Glutamatergic neuron (in vitro differentiated cells): Measurements from ENCODE around the gene TPCN2. TPM values are rescaled to one million over a fixed set of nuclear protein-coding genes. Genes with fewer than 3 reads are reported as not detected.

Experiments used
- DNase-seq: peaks from one replicate; pipeline ENCODE4 v3.0.0; 2022
- H3K27ac Mint-ChIP-seq: one replicate; pipeline ENCODE4 v1.8.0; 2020; ENCODE audit warnings: mild to moderate bottlenecking, mixed read lengths, inconsistent platforms; ENCODE audit not compliant: unreplicated experiment
- H3K27me3 Mint-ChIP-seq: one replicate; pipeline ENCODE4 v1.8.0; 2020; ENCODE audit warnings: mild to moderate bottlenecking, moderate library complexity, mixed read lengths, inconsistent platforms; ENCODE audit not compliant: unreplicated experiment
- H3K36me3 Mint-ChIP-seq: one replicate; pipeline ENCODE4 v1.8.0; 2020; ENCODE audit warnings: mild to moderate bottlenecking, mixed read lengths, inconsistent platforms; ENCODE audit not compliant: unreplicated experiment
- H3K4me1 Mint-ChIP-seq: one replicate; pipeline ENCODE4 v1.8.0; 2020; ENCODE audit warnings: mild to moderate bottlenecking, low read depth, mixed read lengths, inconsistent platforms; ENCODE audit not compliant: unreplicated experiment
- H3K4me3 Mint-ChIP-seq: one replicate; pipeline ENCODE4 v1.8.0; 2020; ENCODE audit warnings: mild to moderate bottlenecking, mixed read lengths, inconsistent platforms; ENCODE audit not compliant: unreplicated experiment
- H3K9me3 Mint-ChIP-seq: one replicate; pipeline ENCODE4 v1.8.0; 2020; ENCODE audit warnings: mild to moderate bottlenecking, moderate library complexity, mixed read lengths, inconsistent platforms; ENCODE audit not compliant: unreplicated experiment
- total RNA-seq: library from RNA; stranded (reverse); fragmentation: NEBNext Ultra II Directional; extraction: Animal tissue kit (Norgen Biotek cat#: 25700); gene quantifications from one replicate; pipeline ENCODE4 v1.2.1, GENCODE V29; 2021; ENCODE audit not compliant: unreplicated experiment
- TF ChIP-seq, protein P1 (sequence below): fragments of 200-600 bp; sonication (generic); IDR thresholded peaks from one replicate; pipeline ENCODE4 v1.5.0; 2021; ENCODE audit not compliant: partially characterized antibody, unreplicated experiment

TPCN2 gene
- total RNA-seq, 1 donor from 2014 or later: 17.2 TPM

DNA sequence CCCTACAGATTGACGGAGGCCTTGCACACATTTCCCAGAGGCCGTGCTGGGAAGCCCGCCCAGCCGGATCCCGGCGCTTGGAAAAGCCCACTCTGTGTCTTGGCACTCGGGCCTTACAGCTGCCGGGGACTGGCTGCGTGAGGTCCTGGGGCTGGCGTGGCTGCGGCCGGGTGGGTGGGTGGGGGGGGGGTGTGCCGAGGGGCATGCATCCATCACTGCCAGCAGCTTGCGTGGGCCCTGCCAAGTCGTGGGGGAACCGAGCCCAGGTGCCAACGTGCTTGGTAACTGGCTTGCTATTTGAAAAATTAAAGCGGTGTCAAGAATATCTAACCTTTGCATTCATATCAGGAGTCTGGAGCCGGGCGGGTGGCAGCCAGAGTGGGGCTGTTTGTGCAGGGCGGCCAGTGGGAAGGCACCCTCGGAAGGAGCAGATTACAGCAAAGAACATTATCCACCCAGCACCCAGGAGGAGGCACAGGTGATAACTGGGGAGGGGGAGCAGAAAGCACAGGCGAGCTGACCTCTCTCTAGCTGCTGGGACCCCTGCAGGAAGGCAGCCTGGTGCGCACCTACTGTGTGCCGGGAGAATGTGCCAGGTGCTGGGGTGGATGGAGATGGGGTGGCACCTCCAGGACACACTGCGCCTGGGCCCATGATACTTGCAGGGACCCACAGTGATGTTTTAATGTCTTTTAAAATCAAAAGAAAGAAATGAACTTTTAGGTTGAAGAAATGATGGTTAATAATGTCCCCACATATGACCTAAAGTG, 78.5 kb downstream of the TPCN2 start:
- Mint-ChIP-seq H3K27ac (no peak overlapping the region), H3K9me3 (peaks cover 5% of the 10 kb centered on the region), H3K4me3 (no peak overlapping the region), H3K36me3 (peaks cover 5% of the 10 kb centered on the region), H3K27me3 (peaks cover 4% of the 10 kb centered on the region), H3K4me1 (no peaks in the 10 kb centered on the region)
- DNase-seq: no peak
- TF ChIP-seq, protein P1, sequence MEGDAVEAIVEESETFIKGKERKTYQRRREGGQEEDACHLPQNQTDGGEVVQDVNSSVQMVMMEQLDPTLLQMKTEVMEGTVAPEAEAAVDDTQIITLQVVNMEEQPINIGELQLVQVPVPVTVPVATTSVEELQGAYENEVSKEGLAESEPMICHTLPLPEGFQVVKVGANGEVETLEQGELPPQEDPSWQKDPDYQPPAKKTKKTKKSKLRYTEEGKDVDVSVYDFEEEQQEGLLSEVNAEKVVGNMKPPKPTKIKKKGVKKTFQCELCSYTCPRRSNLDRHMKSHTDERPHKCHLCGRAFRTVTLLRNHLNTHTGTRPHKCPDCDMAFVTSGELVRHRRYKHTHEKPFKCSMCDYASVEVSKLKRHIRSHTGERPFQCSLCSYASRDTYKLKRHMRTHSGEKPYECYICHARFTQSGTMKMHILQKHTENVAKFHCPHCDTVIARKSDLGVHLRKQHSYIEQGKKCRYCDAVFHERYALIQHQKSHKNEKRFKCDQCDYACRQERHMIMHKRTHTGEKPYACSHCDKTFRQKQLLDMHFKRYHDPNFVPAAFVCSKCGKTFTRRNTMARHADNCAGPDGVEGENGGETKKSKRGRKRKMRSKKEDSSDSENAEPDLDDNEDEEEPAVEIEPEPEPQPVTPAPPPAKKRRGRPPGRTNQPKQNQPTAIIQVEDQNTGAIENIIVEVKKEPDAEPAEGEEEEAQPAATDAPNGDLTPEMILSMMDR: no peak

DNA sequence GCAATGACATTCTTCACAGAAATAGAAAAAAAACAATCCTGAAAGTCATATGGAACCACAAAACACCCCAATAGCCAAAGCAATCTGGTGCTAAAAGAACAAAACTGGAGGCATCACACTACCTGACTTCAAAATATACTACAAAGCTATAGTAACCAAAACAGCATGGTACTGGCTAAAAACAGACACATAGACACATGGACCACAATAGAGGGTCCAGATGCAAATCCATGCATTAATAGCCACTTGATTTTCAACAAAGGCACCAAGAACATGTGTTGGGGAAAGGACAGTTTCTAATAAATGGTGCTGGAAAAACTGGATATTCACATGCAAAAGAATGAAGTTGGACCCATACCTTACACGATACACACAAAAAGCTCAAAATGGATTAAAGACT, 79.2 kb downstream of the TPCN2 start:
- Mint-ChIP-seq H3K4me3 (no peak overlapping the region), H3K36me3 (peaks cover 5% of the 10 kb centered on the region), H3K4me1 (no peaks in the 10 kb centered on the region), H3K27ac (no peak overlapping the region), H3K9me3 (peaks cover 6% of the 10 kb centered on the region), H3K27me3 (peaks cover 4% of the 10 kb centered on the region)
- DNase-seq: no peak
- TF ChIP-seq, protein P1: no peak

DNA sequence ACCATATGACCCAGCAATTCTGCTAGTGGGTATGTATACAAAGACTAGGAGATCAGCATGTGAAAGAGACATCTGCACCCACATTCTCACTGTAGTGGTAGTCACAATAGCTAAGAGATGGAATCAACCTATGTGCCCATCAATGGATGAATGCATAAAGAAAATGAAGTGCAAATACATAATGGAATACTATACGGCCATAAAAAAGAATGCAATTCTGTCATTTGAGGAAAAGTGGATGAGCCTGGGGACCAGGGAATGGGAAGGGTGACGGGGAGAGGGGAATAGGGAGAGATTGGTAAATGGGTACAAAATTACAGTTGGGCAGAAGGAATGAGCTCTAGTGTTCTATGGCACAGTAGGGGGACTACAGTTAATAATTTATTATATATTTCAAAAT, 80.3 kb downstream of the TPCN2 start:
- no peak for DNase-seq
- Mint-ChIP-seq H3K4me1 (no peaks in the 10 kb centered on the region), H3K36me3 (peaks cover 12% of the 10 kb centered on the region), H3K4me3 (no peak overlapping the region), H3K27ac (no peak overlapping the region), H3K9me3 (peaks cover 12% of the 10 kb centered on the region), H3K27me3 (peaks cover 4% of the 10 kb centered on the region)
- TF ChIP-seq, protein P1: no peak

DNA sequence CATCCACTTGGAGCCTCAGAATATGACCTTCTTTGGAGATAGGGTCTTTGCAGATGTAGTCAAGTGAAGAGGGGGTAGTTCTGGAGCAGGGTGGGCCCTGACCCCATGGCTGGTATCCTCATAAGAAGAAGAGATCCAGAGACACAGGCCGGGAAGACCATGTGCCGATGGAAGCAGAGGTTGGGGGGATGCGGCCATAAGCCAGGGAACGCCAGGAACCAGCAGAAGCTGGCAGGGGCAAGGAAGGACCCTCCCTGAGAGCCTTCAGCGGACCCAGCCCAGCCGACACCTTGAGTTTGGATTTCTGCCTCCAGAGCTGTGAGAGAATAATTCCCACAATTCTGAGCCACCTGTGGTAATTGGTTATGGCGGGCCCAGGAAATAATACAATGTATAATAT, 80.9 kb downstream of the TPCN2 start:
- Mint-ChIP-seq H3K4me1 (no peaks in the 10 kb centered on the region), H3K4me3 (no peak overlapping the region), H3K36me3 (peaks cover 12% of the 10 kb centered on the region), H3K27me3 (peaks cover 4% of the 10 kb centered on the region), H3K27ac (no peak overlapping the region), H3K9me3 (peaks cover 12% of the 10 kb centered on the region)
- no peak for DNase-seq
- TF ChIP-seq, protein P1: no peak

DNA sequence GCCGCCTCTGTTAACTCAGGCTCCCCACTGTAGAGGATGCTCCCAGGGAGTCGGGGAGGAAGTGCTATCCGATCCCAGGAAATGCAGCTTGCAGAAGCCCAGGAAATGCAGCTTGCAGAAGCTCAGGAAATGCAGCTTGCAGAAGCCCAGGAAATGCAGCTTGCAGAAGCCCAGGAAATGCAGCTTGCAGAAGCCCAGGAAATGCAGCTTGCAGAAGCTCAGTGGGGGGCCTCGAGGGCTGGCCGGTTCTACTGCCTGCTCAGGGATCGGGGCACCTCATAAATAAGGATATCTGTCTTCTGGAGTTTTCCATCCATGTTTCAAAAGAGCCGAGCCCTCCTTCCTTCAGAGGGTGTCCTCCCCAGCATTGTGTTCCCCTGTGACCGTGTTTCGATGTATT, 81.9 kb downstream of the TPCN2 start:
- Mint-ChIP-seq H3K4me3 (no peak overlapping the region), H3K36me3 (peaks cover 12% of the 10 kb centered on the region), H3K27ac (no peak overlapping the region), H3K9me3 (peaks cover 12% of the 10 kb centered on the region), H3K27me3 (peaks cover 4% of the 10 kb centered on the region), H3K4me1 (no peaks in the 10 kb centered on the region)
- TF ChIP-seq, protein P1: no peak
- DNase-seq: no peak
